ENCODE data around the gene GIT1.
A peak's percentile ranks its signal among the peaks of the same experiment; 100 is the strongest.
"Not testable (repeated sequence)": the region's sequence is repeated elsewhere in the genome, so short reads cannot be mapped to it uniquely, and the experiment has no call there.

Gene GIT1

DNA sequence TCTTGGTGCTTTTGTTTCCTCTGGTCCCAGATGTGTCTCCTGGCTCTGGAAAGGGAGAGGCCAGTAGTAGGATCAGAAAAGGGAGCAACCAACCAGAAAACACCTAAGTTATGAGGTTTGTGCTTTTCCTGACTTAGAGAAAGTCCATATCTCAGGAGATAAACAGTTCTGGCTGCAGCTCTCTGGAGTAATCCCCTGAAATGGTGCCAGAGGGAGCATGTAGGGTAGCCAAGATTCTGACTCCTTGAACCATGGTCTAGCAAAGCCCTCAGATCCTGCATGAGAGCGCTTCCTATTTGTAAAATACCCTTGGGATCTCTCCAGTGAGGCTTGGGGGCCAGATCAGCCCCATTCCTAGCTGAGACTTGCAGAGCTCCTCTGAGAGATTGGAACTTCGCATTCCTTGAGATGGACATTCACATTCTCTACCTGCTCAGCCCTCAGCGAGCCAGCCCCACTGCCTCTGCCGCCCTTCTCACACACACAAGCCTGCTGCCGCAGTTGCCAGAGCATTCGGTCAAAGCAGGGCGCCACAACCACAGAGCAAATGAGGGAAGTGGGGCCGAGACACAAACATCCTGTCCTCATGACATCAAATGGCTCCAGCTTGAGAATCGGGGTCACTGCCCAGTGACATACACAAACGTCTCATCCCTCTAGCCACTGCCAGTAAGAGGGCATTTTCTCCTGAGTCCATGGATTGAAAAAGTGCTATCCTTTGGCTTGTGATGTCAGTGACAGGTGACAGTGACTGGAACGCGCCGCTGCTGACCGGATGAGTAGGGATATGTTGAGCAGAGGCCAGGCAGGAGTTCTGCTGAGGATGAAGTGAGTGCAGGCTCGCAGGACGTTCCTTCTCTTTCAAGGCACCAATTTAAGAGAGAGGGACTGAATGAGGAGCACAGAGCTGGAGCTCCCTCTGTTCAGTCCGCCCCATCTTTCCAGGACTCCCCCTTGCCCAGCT, 27.6 kb downstream of the GIT1 start:
- ATAC-seq, result no peak
- no peak overlapping the region for H3K4me3 Mint-ChIP-seq
- H3K27me3 Mint-ChIP-seq, result no peaks in the 10 kb centered on the region
- H3K9me3 Mint-ChIP-seq, result no peaks in the 10 kb centered on the region
- DNase-seq, result no peak
- H3K27ac Mint-ChIP-seq, result no peak overlapping the region
- peaks cover 62% of the 10 kb centered on the region for H3K4me1 Mint-ChIP-seq
- peaks cover 8% of the 10 kb centered on the region for H3K36me3 Mint-ChIP-seq (ENCODE audit: low read depth)

DNA sequence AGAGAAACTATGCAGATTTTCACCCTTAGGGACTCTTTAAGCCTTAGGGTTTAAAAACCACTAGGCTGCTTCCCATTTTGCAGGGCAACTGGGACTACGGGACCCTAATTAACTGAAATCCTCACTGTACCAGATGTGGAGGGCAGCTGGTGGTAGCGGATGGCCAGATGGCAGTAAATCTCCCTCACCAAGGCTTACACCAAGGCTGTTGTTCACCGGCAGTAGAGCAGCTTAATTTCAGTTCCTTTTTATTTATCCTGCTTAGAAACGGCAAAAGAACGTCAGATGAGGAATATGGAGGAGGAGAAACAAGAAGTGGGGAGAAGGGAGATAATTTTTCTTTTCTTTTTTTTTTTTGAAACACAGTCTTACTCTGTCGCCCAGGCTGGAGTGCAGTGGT, 29.1 kb downstream of the GIT1 start:
- H3K4me1 Mint-ChIP-seq, result peaks cover 54% of the 10 kb centered on the region
- H3K27me3 Mint-ChIP-seq, result no peaks in the 10 kb centered on the region
- DNase-seq (no peak), ATAC-seq (no peak)
- H3K9me3 Mint-ChIP-seq, result no peaks in the 10 kb centered on the region
- H3K4me3 Mint-ChIP-seq, result no peak overlapping the region
- H3K27ac Mint-ChIP-seq, result no peak overlapping the region
- H3K36me3 Mint-ChIP-seq (ENCODE audit: low read depth), result peaks cover 8% of the 10 kb centered on the region

DNA sequence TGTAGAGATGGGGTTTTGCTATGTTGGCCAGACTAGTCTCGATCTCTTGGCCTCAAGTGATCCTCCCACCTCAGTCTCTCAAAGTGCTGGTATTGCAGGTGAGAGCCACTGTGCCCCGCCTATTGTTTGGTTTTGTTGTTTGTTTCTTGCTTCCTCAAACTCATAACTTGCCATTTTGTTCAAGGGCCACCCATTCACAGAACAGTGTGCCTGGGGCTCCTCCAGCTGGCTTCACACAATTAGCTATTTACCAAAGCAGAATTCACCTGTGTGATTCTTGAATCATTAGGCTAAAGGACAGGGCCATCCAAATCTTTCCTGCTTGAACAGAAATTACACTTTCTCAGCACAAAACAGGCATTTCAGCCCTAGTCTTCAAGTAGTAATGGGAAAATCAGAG, 29.8 kb downstream of the GIT1 start:
- no peaks in the 10 kb centered on the region for H3K27me3 Mint-ChIP-seq
- H3K4me1 Mint-ChIP-seq, result peaks cover 51% of the 10 kb centered on the region
- no peak overlapping the region for H3K4me3 Mint-ChIP-seq
- H3K9me3 Mint-ChIP-seq, result no peaks in the 10 kb centered on the region
- H3K27ac Mint-ChIP-seq, result no peak overlapping the region
- ATAC-seq (no peak), DNase-seq (no peak)
- H3K36me3 Mint-ChIP-seq (ENCODE audit: low read depth), result peaks cover 8% of the 10 kb centered on the region

DNA sequence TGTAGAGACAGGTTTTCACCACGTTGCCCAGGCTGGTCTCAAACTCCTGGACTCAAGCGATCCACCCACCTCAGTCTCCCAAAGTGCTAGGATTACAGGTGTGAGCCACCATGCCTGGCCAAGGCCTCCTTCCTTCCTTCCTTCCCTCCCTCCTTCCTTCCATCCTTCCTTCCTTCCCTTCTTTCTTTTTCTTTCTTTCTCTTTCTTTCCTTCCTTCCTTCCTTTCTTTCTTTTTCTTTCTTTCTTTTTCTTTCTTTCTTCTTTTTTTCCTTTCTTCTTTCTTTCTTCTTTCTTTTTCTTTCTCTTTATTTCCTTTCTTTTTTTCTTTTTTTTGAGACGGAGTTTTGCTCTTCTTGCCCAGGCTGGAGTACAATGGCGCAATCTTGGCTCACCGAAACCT, 31.3 kb downstream of the GIT1 start:
- H3K4me3 Mint-ChIP-seq; H3K36me3 Mint-ChIP-seq (ENCODE audit: low read depth); DNase-seq; H3K27me3 Mint-ChIP-seq; ATAC-seq; H3K9me3 Mint-ChIP-seq: not testable (repeated sequence)
- H3K4me1 Mint-ChIP-seq, result peaks cover 41% of the 10 kb centered on the region
- H3K27ac Mint-ChIP-seq, result peak overlapping the region; percentile 7

DNA sequence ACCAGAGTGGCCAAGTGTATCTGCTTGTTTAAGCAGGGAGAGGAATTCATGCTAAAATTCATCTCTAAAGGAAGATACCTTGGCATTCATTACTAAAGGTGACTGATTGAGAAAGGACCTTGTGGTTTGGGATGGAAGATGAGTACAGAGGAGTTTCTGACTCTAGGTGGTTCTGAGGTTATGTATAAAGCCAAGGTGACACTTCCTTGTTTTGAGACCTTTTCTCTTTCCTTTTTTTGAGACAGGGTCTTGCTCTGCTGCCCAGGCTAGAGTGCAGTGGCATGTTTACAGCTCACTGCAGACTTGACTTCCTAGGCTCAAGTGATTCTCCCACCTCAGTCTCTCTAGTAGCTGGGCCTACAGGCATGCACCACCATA, 31.7 kb downstream of the GIT1 start:
- peak; percentile 80 for ATAC-seq
- H3K4me3 Mint-ChIP-seq, result no peak overlapping the region
- peak overlapping the region; percentile 7 for H3K27ac Mint-ChIP-seq

DNA sequence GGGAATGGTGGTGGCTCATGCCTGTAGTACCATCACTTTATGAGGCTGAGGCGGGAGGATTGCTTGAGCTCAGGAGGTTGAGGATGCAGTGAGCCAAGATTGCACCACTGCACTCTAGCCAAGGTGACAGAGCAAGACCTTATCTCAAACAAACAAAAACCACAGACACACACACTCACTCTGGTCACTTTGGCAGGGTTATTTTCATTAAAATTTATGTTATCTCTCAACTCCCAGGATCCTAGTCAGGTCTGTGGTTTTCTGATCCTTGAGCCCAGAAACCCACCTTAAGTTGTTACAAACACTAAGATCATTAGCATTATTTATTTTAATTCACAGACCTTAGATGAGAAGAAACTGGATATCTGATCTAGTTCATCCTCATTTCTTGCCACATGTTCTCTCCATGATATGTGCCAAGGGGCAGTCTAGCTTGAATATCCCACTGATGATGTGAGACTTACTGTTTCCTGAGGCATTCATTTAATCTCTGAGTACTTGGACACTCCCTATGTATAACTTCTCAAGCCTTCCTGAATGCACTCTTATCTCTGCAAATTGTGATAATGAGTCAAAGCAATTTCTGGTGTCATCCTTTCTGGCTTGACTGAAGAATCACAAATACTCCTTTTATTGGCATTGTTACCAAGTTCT, 32.2 kb downstream of the GIT1 start:
- peak overlapping the region; percentile 7 for H3K27ac Mint-ChIP-seq
- no peaks in the 10 kb centered on the region for H3K9me3 Mint-ChIP-seq
- no peak for ATAC-seq
- H3K36me3 Mint-ChIP-seq (ENCODE audit: low read depth), result peaks cover 4% of the 10 kb centered on the region
- peaks cover 35% of the 10 kb centered on the region for H3K4me1 Mint-ChIP-seq
- H3K4me3 Mint-ChIP-seq, result no peak overlapping the region
- H3K27me3 Mint-ChIP-seq, result no peaks in the 10 kb centered on the region
- DNase-seq, result no peak

More for the DNA sequence above, 31.7 kb downstream of the GIT1 start:
- Mint-ChIP-seq H3K9me3 (no peaks in the 10 kb centered on the region), H3K4me1 (peaks cover 38% of the 10 kb centered on the region), H3K27me3 (no peaks in the 10 kb centered on the region), H3K36me3 (ENCODE audit: low read depth) (peaks cover 8% of the 10 kb centered on the region)
- no peak for DNase-seq

DNA sequence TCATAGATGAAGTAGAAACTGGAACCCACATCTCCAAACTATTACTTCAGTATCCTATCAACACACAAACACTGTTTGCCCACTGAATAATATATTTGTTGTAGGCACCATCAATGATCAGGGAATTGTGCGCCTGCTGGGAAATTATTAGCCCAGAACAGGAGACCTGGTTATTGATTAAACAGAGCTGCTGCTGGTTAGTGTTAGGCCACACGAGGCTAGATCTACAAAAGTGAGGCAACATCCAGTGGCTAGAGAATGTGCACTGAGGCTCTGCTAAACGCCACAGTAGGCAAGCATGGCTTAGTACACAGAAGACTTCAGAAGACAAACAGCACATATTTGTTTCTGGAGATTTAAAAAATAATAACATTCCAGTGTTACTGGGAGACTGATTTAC, 33.6 kb downstream of the GIT1 start:
- DNase-seq (no peak), ATAC-seq (no peak)
- Mint-ChIP-seq H3K27ac (no peak overlapping the region), H3K36me3 (ENCODE audit: low read depth) (peaks cover 1% of the 10 kb centered on the region), H3K4me3 (no peak overlapping the region), H3K27me3 (no peaks in the 10 kb centered on the region), H3K9me3 (no peaks in the 10 kb centered on the region), H3K4me1 (peaks cover 27% of the 10 kb centered on the region)

DNA sequence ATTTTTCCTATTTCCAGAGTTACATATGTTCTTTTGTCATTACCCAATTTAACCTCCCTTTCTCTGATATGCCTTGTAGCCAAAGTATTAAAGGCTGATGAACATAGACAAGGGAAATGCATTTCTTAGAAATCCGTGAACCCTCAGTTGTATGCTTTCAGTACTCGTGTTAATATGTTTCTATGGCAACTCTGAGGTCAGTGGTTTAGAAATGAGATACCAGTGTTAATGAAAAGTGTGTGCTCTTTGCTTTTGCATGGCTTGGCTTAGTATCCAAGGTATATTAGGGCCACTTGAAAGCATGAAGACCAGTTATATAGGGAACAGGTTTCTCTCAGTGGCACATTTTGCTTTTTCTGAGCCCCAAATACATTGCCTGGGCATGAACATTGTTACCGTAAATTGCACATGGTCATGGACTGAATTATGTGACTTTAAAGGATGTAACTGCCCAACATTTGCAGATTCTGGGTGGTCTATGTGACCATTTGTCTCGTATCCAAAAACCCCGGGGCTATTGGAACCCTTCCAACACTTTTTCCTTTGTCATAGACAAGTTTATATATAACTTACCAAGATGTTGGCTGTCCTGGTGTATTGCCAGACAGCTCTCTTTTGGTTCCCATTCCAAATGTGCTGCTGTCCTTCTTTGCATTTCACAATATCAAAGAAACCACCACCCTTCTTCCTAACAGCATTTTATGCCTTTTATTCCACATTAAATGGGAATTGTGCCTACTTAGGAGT, 40.1 kb downstream of the GIT1 start:
- ATAC-seq, result peak; percentile 40
- DNase-seq, result no peak

DNA sequence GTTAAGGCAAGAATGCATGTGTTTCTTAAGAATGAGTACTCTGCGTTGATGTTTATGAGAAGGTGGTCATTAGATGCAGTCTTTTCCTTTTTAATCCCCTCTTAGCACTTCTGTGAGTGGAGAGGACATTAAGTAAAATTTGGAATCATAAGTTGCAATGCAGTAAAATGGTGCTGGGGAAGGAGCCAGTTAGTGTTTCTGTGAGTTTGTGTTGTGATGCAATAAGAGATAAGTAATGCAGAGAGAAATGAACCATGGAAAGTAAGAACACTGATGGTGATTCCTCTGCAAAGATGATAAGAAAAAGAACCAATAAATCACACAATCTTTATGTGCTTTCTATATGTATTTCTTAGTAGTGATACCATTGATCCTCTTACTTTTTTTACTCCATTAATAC, 42.6 kb downstream of the GIT1 start:
- Mint-ChIP-seq H3K4me1 (peaks cover 5% of the 10 kb centered on the region), H3K27me3 (no peaks in the 10 kb centered on the region), H3K27ac (no peak overlapping the region), H3K36me3 (ENCODE audit: low read depth) (peaks cover 9% of the 10 kb centered on the region), H3K4me3 (no peak overlapping the region), H3K9me3 (no peaks in the 10 kb centered on the region)
- DNase-seq, result no peak
- no peak for ATAC-seq

More for the DNA sequence above, 40.1 kb downstream of the GIT1 start:
- Mint-ChIP-seq H3K27me3 (no peaks in the 10 kb centered on the region), H3K27ac (no peak overlapping the region), H3K9me3 (no peaks in the 10 kb centered on the region), H3K4me1 (peaks cover 5% of the 10 kb centered on the region), H3K36me3 (ENCODE audit: low read depth) (peaks cover 1% of the 10 kb centered on the region), H3K4me3 (no peak overlapping the region)

DNA sequence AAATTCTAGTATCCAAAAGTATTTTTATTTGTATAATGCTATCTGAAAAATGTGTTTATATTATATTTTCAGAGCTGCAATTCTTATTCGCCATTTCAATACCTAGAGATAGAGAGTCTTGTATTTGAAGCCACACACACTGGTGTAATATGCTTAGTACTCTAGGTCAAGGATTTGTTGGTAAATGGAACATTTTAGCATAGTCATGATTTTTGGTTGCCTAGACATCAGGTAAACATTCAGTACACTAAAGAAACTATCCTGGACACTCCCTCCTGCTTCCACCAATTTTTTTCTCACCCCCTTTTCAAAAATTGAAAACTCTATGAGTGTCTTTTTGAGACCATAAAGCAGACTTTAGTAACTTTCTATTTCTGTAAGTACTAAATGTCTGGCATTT, 43.4 kb downstream of the GIT1 start:
- no peak for DNase-seq
- Mint-ChIP-seq H3K9me3 (no peaks in the 10 kb centered on the region), H3K36me3 (ENCODE audit: low read depth) (peaks cover 9% of the 10 kb centered on the region), H3K4me1 (peaks cover 5% of the 10 kb centered on the region), H3K27ac (no peak overlapping the region), H3K4me3 (no peak overlapping the region), H3K27me3 (no peaks in the 10 kb centered on the region)
- no peak for ATAC-seq

DNA sequence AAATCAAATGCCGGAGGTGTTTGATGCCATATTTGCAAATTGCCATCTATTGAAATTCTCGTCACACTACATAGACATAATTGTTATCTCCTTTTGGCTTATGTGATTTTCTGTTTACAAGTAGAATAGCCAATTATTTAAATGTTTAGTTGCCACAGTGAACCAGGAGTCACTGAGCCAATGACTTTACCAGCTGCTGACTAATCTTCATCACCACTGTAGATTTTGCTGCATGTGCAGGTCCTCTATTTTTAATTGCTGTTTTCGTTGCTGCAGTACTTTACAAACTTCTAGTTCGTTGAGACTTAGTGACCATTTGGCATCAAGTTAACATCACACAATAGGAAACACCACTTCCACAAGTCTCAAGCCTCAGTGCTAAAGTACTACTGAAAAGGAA, 45.4 kb downstream of the GIT1 start:
- no peak for ATAC-seq
- no peak overlapping the region for H3K27ac Mint-ChIP-seq
- no peak overlapping the region for H3K4me3 Mint-ChIP-seq
- H3K4me1 Mint-ChIP-seq, result peaks cover 3% of the 10 kb centered on the region
- H3K9me3 Mint-ChIP-seq, result no peaks in the 10 kb centered on the region
- peaks cover 10% of the 10 kb centered on the region for H3K36me3 Mint-ChIP-seq (ENCODE audit: low read depth)
- H3K27me3 Mint-ChIP-seq, result no peaks in the 10 kb centered on the region
- no peak for DNase-seq

DNA sequence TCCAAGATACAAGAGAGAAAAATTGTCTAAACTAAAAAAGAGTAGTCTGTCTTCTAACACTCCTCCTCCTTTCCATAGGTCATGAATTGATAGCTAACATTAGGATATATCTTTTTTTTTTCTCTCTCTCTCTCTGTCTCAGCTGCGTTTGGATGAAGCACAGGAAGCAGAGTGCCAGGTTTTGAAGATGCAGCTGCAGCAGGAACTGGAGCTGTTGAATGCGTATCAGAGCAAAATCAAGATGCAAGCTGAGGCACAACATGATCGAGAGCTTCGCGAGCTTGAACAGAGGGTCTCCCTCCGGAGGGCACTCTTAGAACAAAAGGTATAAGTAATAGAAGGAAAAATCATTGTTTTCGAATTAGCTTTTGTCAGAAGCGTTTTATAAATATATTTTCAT, 55.5 kb downstream of the GIT1 start:
- Mint-ChIP-seq H3K9me3 (no peaks in the 10 kb centered on the region), H3K27ac (no peak overlapping the region), H3K27me3 (no peaks in the 10 kb centered on the region), H3K4me1 (no peaks in the 10 kb centered on the region), H3K36me3 (ENCODE audit: low read depth) (peaks cover 29% of the 10 kb centered on the region), H3K4me3 (no peak overlapping the region)
- ATAC-seq (no peak), DNase-seq (no peak)

DNA sequence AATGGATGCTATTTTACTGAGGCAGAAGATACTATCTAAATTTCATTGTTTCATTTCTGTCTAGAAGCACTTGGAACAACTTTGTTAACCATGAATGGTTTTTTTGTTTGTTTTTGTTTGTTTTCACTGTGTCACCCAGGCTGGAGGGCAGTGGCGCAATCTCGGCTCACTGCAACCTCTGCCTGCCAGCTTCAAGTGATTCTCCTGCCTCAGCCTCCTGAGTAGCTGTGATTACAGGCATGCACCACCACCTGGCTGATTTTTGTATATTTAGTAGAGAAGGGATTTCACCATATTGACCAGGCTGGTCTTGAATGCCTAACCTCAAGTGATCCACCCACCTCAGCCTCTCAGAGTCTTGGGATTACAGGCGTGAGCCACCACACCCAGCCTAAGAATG, 63.1 kb downstream of the GIT1 start:
- DNase-seq (no peak), ATAC-seq (no peak)
- Mint-ChIP-seq H3K27me3 (no peaks in the 10 kb centered on the region), H3K27ac (no peak overlapping the region), H3K9me3 (no peaks in the 10 kb centered on the region), H3K4me1 (no peaks in the 10 kb centered on the region), H3K36me3 (ENCODE audit: low read depth) (peaks cover 9% of the 10 kb centered on the region), H3K4me3 (no peak overlapping the region)

DNA sequence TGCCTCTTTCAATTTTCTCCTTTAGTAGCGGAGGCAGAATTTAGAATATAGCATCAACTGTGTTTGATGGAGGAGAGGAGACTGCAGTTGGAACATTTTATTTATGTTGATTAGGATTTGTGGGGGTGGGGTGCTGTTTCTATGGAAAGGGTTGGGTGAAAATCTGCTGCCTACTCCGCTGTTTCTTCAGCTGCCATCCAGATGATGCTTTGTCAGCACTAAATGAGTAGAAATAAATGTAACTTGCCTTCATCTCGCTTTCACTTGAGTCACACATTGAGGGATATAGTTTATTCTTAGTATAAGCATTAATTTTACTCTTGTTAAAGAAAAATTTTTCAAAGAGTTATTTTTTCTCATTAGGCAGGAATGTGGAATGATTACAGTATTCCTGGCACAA, 64.8 kb downstream of the GIT1 start:
- Mint-ChIP-seq H3K27me3 (no peaks in the 10 kb centered on the region), H3K27ac (no peak overlapping the region)
- no peak for ATAC-seq

More for the DNA sequence above, 64.8 kb downstream of the GIT1 start:
- H3K4me3 Mint-ChIP-seq, result no peak overlapping the region
- H3K9me3 Mint-ChIP-seq, result no peaks in the 10 kb centered on the region
- peaks cover 4% of the 10 kb centered on the region for H3K36me3 Mint-ChIP-seq (ENCODE audit: low read depth)
- no peaks in the 10 kb centered on the region for H3K4me1 Mint-ChIP-seq
- no peak for DNase-seq
